SK-N-SH (cell line): Measurements from ENCODE around the gene MLC1. TPM values are rescaled to one million over a fixed set of nuclear protein-coding genes. Genes with fewer than 3 reads are reported as not detected.

Experiments
- CTCF ChIA-PET: fragments of 300-600, 350-600 bp; formaldehyde crosslinking; extraction: SDS; loops from one replicate; lab custom pipeline; 2021; lab: Yijun Ruan, JAX
- POLR2A ChIA-PET: fragments of 350-600 bp; sonication (Branson Sonifier 250); formaldehyde crosslinking; extraction: SDS; loops from one replicate; lab custom pipeline; 2020; ENCODE audit warnings: antibody characterized with exemption, inconsistent platforms; lab: Yijun Ruan, JAX
- DNase-seq: peaks from one replicate; pipeline ENCODE4 v3.0.0; 2012
- H2AFZ ChIP-seq: fragments of 200-600 bp; sonication (generic); 2 replicates; pipeline ENCODE4 v1.8.1; 2016; ENCODE audit warnings: antibody characterized with exemption, mild to moderate bottlenecking, low read depth
- H3F3A ChIP-seq: fragments of 200-600 bp; sonication (generic); replicated peaks from 2 replicates; pipeline ENCODE3; 2016; ENCODE audit warnings: antibody characterized with exemption, mild to moderate bottlenecking; ENCODE audit not compliant: insufficient read depth
- H3K27ac ChIP-seq, 2 experiments: fragments of 200-500 bp in 1 of 2; fragments of 200-600 bp in 1 of 2; sonication (Bioruptor generic) in 1 of 2; sonication (generic), shearing (Covaris generic) in 1 of 2; 2 replicates each; pipeline versions ENCODE4 v1.5.1 to v1.6.1; 2014 to 2016; ENCODE audit warnings: low read depth in 2 of 2, inconsistent platforms in 1 of 2, low read length in 1 of 2, mild to moderate bottlenecking in 1 of 2, mixed read lengths in 1 of 2
- H3K27me3 ChIP-seq: fragments of 200-600 bp; sonication (generic), shearing (Covaris generic); 2 replicates; pipeline ENCODE4 v1.6.1; 2016; ENCODE audit warnings: mixed run types; ENCODE audit not compliant: insufficient read depth
- H3K36me3 ChIP-seq, 2 experiments: fragments of 200-500 bp in 1 of 2; fragments of 200-600 bp in 1 of 2; sonication (Bioruptor generic) in 1 of 2; sonication (generic) in 1 of 2; replicated peaks in 1 of 2; 2 replicates each; pipeline versions ENCODE3 to v1.5.1; 2014 to 2016; ENCODE audit warnings: low read length in 1 of 2, mild to moderate bottlenecking in 1 of 2; ENCODE audit not compliant: insufficient read depth in 2 of 2, control insufficient read depth in 1 of 2
- H3K4me1 ChIP-seq, 2 experiments: fragments of 200-500 bp in 1 of 2; fragments of 200-600 bp in 1 of 2; sonication (Bioruptor generic) in 1 of 2; sonication (generic), shearing (Covaris generic) in 1 of 2; 2 replicates each; pipeline versions ENCODE4 v1.5.1 to v1.6.1; 2014 to 2016; ENCODE audit warnings: low read depth in 1 of 2, low read length in 1 of 2, mixed run types in 1 of 2; ENCODE audit not compliant: insufficient read depth in 2 of 2, control insufficient read depth in 1 of 2
- H3K4me2 ChIP-seq: fragments of 200-600 bp; sonication (generic), shearing (Covaris generic); 2 replicates; pipeline ENCODE4 v1.6.1; 2017; ENCODE audit warnings: mixed run types
- H3K4me3 ChIP-seq, 2 experiments: fragments of 200-500 bp in 1 of 2; fragments of 200-600 bp in 1 of 2; sonication (Bioruptor generic) in 1 of 2; sonication (generic), shearing (Covaris generic) in 1 of 2; 2 replicates each; pipeline versions ENCODE4 v1.5.1 to v1.8.1; 2014 to 2016; ENCODE audit warnings: low read depth in 2 of 2, inconsistent platforms in 1 of 2, low read length in 1 of 2, mild to moderate bottlenecking in 1 of 2, mixed read lengths in 1 of 2, moderate library complexity in 1 of 2
- H3K79me2 ChIP-seq: fragments of 200-600 bp; sonication (generic); 2 replicates; pipeline ENCODE4 v1.8.1; 2017; ENCODE audit warnings: mild to moderate bottlenecking; ENCODE audit not compliant: insufficient read depth
- H3K9ac ChIP-seq: fragments of 200-600 bp; sonication (generic); 2 replicates; pipeline ENCODE4 v1.6.1; 2017; ENCODE audit warnings: mixed run types
- H3K9me2 ChIP-seq: fragments of 200-600 bp; sonication (generic); 2 replicates; pipeline ENCODE4 v1.6.1; 2017; ENCODE audit warnings: mixed run types
- H3K9me3 ChIP-seq: fragments of 200-600 bp; sonication (generic); 2 replicates; pipeline ENCODE4 v1.6.1; 2017; ENCODE audit warnings: mixed run types, mild to moderate bottlenecking, moderate library complexity
- H4K20me1 ChIP-seq: fragments of 200-600 bp; sonication (generic); 2 replicates; pipeline ENCODE4 v1.6.1; 2017; ENCODE audit warnings: mild to moderate bottlenecking, mixed run types; ENCODE audit not compliant: insufficient read depth
- CHD2 ChIP-seq: fragments of 150-350 bp; IDR thresholded peaks from 2 replicates; pipeline ENCODE4 v1.6.1; 2018; ENCODE audit warnings: low read length; ENCODE audit not compliant: partially characterized antibody
- ELF1 ChIP-seq: IDR thresholded peaks from 2 replicates; pipeline ENCODE4 v1.4.0; 2012
- EP300 ChIP-seq, 2 experiments: IDR thresholded peaks; 2 replicates each; pipeline versions ENCODE4 v1.4.0 to v1.6.1; 2012; ENCODE audit warnings: borderline replicate concordance in 1 of 2, low read depth in 1 of 2, low read length in 1 of 2
- EZH2phosphoT487 ChIP-seq: fragments of 200-600 bp; sonication (generic); IDR thresholded peaks from 2 replicates; pipeline ENCODE4 v1.6.1; 2017; ENCODE audit warnings: low read depth, mixed run types, mild to moderate bottlenecking, antibody characterized with exemption, moderate library complexity, borderline replicate concordance
- FOXJ3 ChIP-seq: sonication (generic); formaldehyde crosslinking; IDR thresholded peaks from 2 replicates; pipeline ENCODE4 v1.5.1; 2020; ENCODE audit warnings: mild to moderate bottlenecking, missing genetic modification reagents
- GABPA ChIP-seq: IDR thresholded peaks from 2 replicates; pipeline ENCODE4 v1.4.0; 2012; ENCODE audit warnings: low read depth, mild to moderate bottlenecking
- GATA2 ChIP-seq: sonication (generic); formaldehyde crosslinking; IDR thresholded peaks from 2 replicates; pipeline ENCODE4 v1.5.0; 2020; ENCODE audit warnings: mild to moderate bottlenecking, missing genetic modification reagents
- IRF3 ChIP-seq: fragments of 150-350 bp; IDR thresholded peaks from 2 replicates; pipeline ENCODE4 v1.6.1; 2016; ENCODE audit warnings: mild to moderate bottlenecking, low read depth, low read length
- JUND ChIP-seq: IDR thresholded peaks from 2 replicates; pipeline ENCODE4 v1.4.0; 2012
- MAX ChIP-seq: IDR thresholded peaks from 2 replicates; pipeline ENCODE4 v1.4.0; 2012; ENCODE audit warnings: low read depth
- MEF2A ChIP-seq: IDR thresholded peaks from 2 replicates; pipeline ENCODE4 v1.4.0; 2012; ENCODE audit warnings: low read depth, borderline replicate concordance
- MXI1 ChIP-seq: IDR thresholded peaks from 2 replicates; pipeline ENCODE4 v1.6.1; 2012; ENCODE audit warnings: mild to moderate bottlenecking, low read depth, low read length, improper control_type of control experiment
- NFIC ChIP-seq: IDR thresholded peaks from 2 replicates; pipeline ENCODE4 v1.4.0; 2012; ENCODE audit warnings: borderline replicate concordance
- NRF1 ChIP-seq: IDR thresholded peaks from 2 replicates; pipeline ENCODE4 v1.6.1; 2012; ENCODE audit warnings: low read depth, mild to moderate bottlenecking, low read length
- PBX3 ChIP-seq: IDR thresholded peaks from 2 replicates; pipeline ENCODE4; 2012
- POLR2AphosphoS5 ChIP-seq: IDR thresholded peaks from 2 replicates; pipeline ENCODE4 v1.6.1; 2012; ENCODE audit warnings: low read depth, low read length
- RAD21 ChIP-seq: IDR thresholded peaks from 2 replicates; pipeline ENCODE4 v1.6.1; 2012; ENCODE audit warnings: mild to moderate bottlenecking, low read length
- RCOR1 ChIP-seq: fragments of 150-350 bp; IDR thresholded peaks from 2 replicates; pipeline ENCODE4 v1.6.1; 2017; ENCODE audit warnings: antibody characterized with exemption, low read length
- RXRA ChIP-seq: IDR thresholded peaks from 2 replicates; pipeline ENCODE4 v1.4.0; 2012; ENCODE audit warnings: low read depth, mild to moderate bottlenecking, borderline replicate concordance
- TCF12 ChIP-seq: IDR thresholded peaks from 2 replicates; pipeline ENCODE4 v1.4.0; 2012
- TEAD4 ChIP-seq: IDR thresholded peaks from 2 replicates; pipeline ENCODE4 v1.4.0; 2012; ENCODE audit warnings: mild to moderate bottlenecking, borderline replicate concordance; ENCODE audit not compliant: insufficient read depth
- YY1 ChIP-seq: IDR thresholded peaks from 2 replicates; pipeline ENCODE4 v1.4.0; 2012; ENCODE audit warnings: low read depth, mild to moderate bottlenecking
- WGBS: methylation state at CpG from one replicate; pipeline ENCODE4 v1.1.6; 2017; ENCODE audit warnings: low lambda C conversion rate; 5-methylcytosine and 5-hydroxymethylcytosine counted together
- polyA plus RNA-seq, 3 experiments: library from polyadenylated mRNA; depleted of rRNA; stranded (reverse); fragments of >200 nt; gene quantifications; 2 replicates each; pipeline ENCODE4 v1.2.3, GENCODE V29; 2012

The MLC1 gene
- polyA plus RNA-seq, 1 of the 3 experiments (the other 2 are of a cell fraction): not detected

- CTCF ChIA-PET: no interaction called here
- no peaks in the 10 kb centered on the region for H3K36me3 ChIP-seq
Observed at GRCh38 chr22:50053861-50054260, 31.4 kb downstream of the MLC1 start.

GRCh38 chr22:50051930-50052329 is 33.3 kb downstream of the MLC1 start:
- CTCF ChIA-PET: interaction anchor here (1.3 kb wide), 1 partner anchor 121 kb away, joined by 3 read pairs; no protein-coding TSS in a partner anchor
- 44% methylated on average over 12 of the region's 18 CpGs for WGBS

More at GRCh38 chr22:50053861-50054260, 31.4 kb downstream of the MLC1 start:
- Histone ChIP-seq H3K4me2 (no peak overlapping the region), H3K27ac (no peak overlapping the region), H4K20me1 (no peaks in the 10 kb centered on the region), H2AFZ (no peak overlapping the region), H3K9me3 (no peaks in the 10 kb centered on the region), H3F3A (no peaks in the 10 kb centered on the region), H3K79me2 (no peaks in the 10 kb centered on the region), H3K4me3 (no peak overlapping the region), H3K4me1 (no peaks in the 10 kb centered on the region; a peak in 1 of 4 replicates), H3K9ac (no peak overlapping the region), H3K27me3 (peaks cover 3% of the 10 kb centered on the region), H3K9me2 (no peaks in the 10 kb centered on the region)
- POLR2A ChIA-PET: no interaction called here
- no peak for DNase-seq
- WGBS: 80% methylated on average over 17 of the region's 18 CpGs
- TF ChIP-seq ELF1 (no peak), FOXJ3 (CRISPR knock-in tag) (no peak), NFIC (no peak), RAD21 (no peak), TCF12 (no peak), MXI1 (no peak), JUND (no peak), NRF1 (no peak), YY1 (no peak), POLR2AphosphoS5 (no peak), RXRA (no peak), TEAD4 (no peak)

More at GRCh38 chr22:50051930-50052329, 33.3 kb downstream of the MLC1 start:
- Histone ChIP-seq H3F3A (no peaks in the 10 kb centered on the region), H3K9ac (no peak overlapping the region), H3K4me3 (no peak overlapping the region), H3K36me3 (no peaks in the 10 kb centered on the region), H3K4me2 (no peak overlapping the region), H3K4me1 (no peaks in the 10 kb centered on the region), H3K9me3 (no peaks in the 10 kb centered on the region), H3K27me3 (no peaks in the 10 kb centered on the region; the same call in 1 of the 2 replicates), H2AFZ (no peak overlapping the region), H3K27ac (no peak overlapping the region), H3K9me2 (no peaks in the 10 kb centered on the region), H3K79me2 (no peaks in the 10 kb centered on the region), H4K20me1 (no peaks in the 10 kb centered on the region)
- no peak for DNase-seq
- POLR2A ChIA-PET: no interaction called here
- TF ChIP-seq PBX3 (no peak), GABPA (no peak), MXI1 (no peak), IRF3 (no peak), EZH2phosphoT487 (no peak), MEF2A (no peak), CHD2 (no peak), MAX (no peak), EP300 (IDR thresholded peaks at IDR 0.05; ENCODE audit: borderline replicate concordance in 1 of 2, low read depth in 1 of 2, low read length in 1 of 2) (no peak), POLR2AphosphoS5 (no peak), GATA2 (CRISPR knock-in tag) (no peak), FOXJ3 (CRISPR knock-in tag) (no peak), ELF1 (no peak), YY1 (no peak), RXRA (no peak), RCOR1 (no peak), NRF1 (no peak)
- TF ChIP-seq, all 33 proteins: peak for 0
